HEK293 (cell line): Measurements from ENCODE around the gene EGFR.

Experiments
- CTCF ChIA-PET: fragments of 350-600 bp; formaldehyde crosslinking; extraction: SDS; loops from one replicate; lab custom pipeline; 2021; ENCODE audit warnings: antibody characterized with exemption; lab: Yijun Ruan, JAX
- POLR2A ChIA-PET: fragments of 300-600 bp; formaldehyde crosslinking; extraction: SDS; loops from one replicate; lab custom pipeline; 2020; ENCODE audit warnings: antibody characterized with exemption, inconsistent platforms; lab: Yijun Ruan, JAX
- H3K27ac ChIP-seq: fragments of 200-500 bp; sonication (Bioruptor generic); 2 replicates; pipeline ENCODE4 v1.5.1; 2014; ENCODE audit warnings: low read depth, low read length, control low read depth, inconsistent platforms; ENCODE audit errors: extremely low read depth
- H3K36me3 ChIP-seq, 2 experiments: fragments of 200-500 bp in 1 of 2; sonication (Bioruptor generic) in 1 of 2; 1 replicate in 1 of 2; 2 replicates in 1 of 2; pipeline ENCODE4 v1.5.1; 2014 to 2017; ENCODE audit warnings: inconsistent platforms in 2 of 2, low read length in 2 of 2; ENCODE audit not compliant: control insufficient read depth in 2 of 2, insufficient read depth in 1 of 2
- H3K4me1 ChIP-seq: fragments of 200-500 bp; sonication (Bioruptor generic); 2 replicates; pipeline ENCODE4 v1.5.1; 2014; ENCODE audit warnings: mild to moderate bottlenecking, low read length, inconsistent platforms; ENCODE audit not compliant: control insufficient read depth, insufficient read depth
- H3K4me3 ChIP-seq: 2 replicates; pipeline ENCODE4 v1.5.1; 2011; ENCODE audit warnings: low read depth, mild to moderate bottlenecking, control low read depth, low read length, moderate library complexity
- H3K9me3 ChIP-seq: fragments of 200-500 bp; sonication (Bioruptor generic); 2 replicates; pipeline ENCODE4 v1.5.1; 2014; ENCODE audit warnings: low read depth, low read length, inconsistent platforms; ENCODE audit not compliant: control insufficient read depth, insufficient read depth
- BCL11A ChIP-seq: fragments of 450-650 bp; formaldehyde crosslinking; IDR thresholded peaks from 2 replicates; pipeline ENCODE4 v1.5.1; 2016; ENCODE audit warnings: low read depth, missing biosample characterization, missing genetic modification characterization
- BCL11B ChIP-seq: fragments of 450-650 bp; formaldehyde crosslinking; IDR thresholded peaks from 2 replicates; pipeline ENCODE4 v1.5.1; 2016; ENCODE audit warnings: low read depth, missing biosample characterization, missing genetic modification characterization
- CTCF ChIP-seq: fragments of 450-650 bp; formaldehyde crosslinking; IDR thresholded peaks from 2 replicates; pipeline ENCODE4 v1.5.1; 2016; ENCODE audit warnings: missing biosample characterization, missing genetic modification characterization
- HOXC10 ChIP-seq: sonication (generic); formaldehyde crosslinking; IDR thresholded peaks from 2 replicates; pipeline ENCODE4 v1.8.1; 2023; ENCODE audit warnings: mild to moderate bottlenecking, missing genetic modification reagents
- MYNN ChIP-seq: fragments of 450-650 bp; formaldehyde crosslinking; IDR thresholded peaks from 2 replicates; pipeline ENCODE4 v1.5.1; 2016; ENCODE audit warnings: missing biosample characterization, missing genetic modification characterization, borderline replicate concordance
- RBAK ChIP-seq: fragments of 450-650 bp; formaldehyde crosslinking; IDR thresholded peaks from 2 replicates; pipeline ENCODE4 v1.5.1; 2016; ENCODE audit warnings: missing biosample characterization, missing genetic modification characterization
- SCRT2 ChIP-seq: fragments of 450-650 bp; formaldehyde crosslinking; IDR thresholded peaks from 2 replicates; pipeline ENCODE4 v1.5.1; 2016; ENCODE audit warnings: missing biosample characterization, missing genetic modification characterization
- ZFP69B ChIP-seq: fragments of 450-650 bp; formaldehyde crosslinking; IDR thresholded peaks from 2 replicates; pipeline ENCODE4 v1.5.1; 2016; ENCODE audit warnings: missing biosample characterization, missing genetic modification characterization
- ZNF146 ChIP-seq: fragments of 450-650 bp; formaldehyde crosslinking; IDR thresholded peaks from 2 replicates; pipeline ENCODE4 v1.5.1; 2016; ENCODE audit warnings: missing biosample characterization, missing genetic modification characterization
- ZNF157 ChIP-seq: fragments of 450-650 bp; formaldehyde crosslinking; IDR thresholded peaks from 2 replicates; pipeline ENCODE4 v1.5.1; 2016; ENCODE audit warnings: missing biosample characterization, missing genetic modification characterization
- ZNF19 ChIP-seq: fragments of 450-650 bp; formaldehyde crosslinking; IDR thresholded peaks from 2 replicates; pipeline ENCODE4; 2016; ENCODE audit warnings: missing biosample characterization, missing genetic modification characterization, low read depth
- ZNF2 ChIP-seq: fragments of 450-650 bp; formaldehyde crosslinking; IDR thresholded peaks from 2 replicates; pipeline ENCODE4 v1.5.1; 2016; ENCODE audit warnings: missing biosample characterization, missing genetic modification characterization
- ZNF202 ChIP-seq: fragments of 450-650 bp; formaldehyde crosslinking; IDR thresholded peaks from 2 replicates; pipeline ENCODE4 v1.5.1; 2016; ENCODE audit warnings: missing biosample characterization, missing genetic modification characterization, borderline replicate concordance
- ZNF211 ChIP-seq: fragments of 450-650 bp; formaldehyde crosslinking; IDR thresholded peaks from 2 replicates; pipeline ENCODE4 v1.5.1; 2016; ENCODE audit warnings: low read depth, missing biosample characterization, missing genetic modification characterization
- ZNF239 ChIP-seq: fragments of 450-650 bp; formaldehyde crosslinking; IDR thresholded peaks from 2 replicates; pipeline ENCODE4 v1.5.1; 2016; ENCODE audit warnings: missing biosample characterization, missing genetic modification characterization
- ZNF248 ChIP-seq: fragments of 450-650 bp; formaldehyde crosslinking; IDR thresholded peaks from 2 replicates; pipeline ENCODE4 v1.5.1; 2017; ENCODE audit warnings: missing biosample characterization, missing genetic modification characterization
- ZNF302 ChIP-seq: fragments of 450-650 bp; formaldehyde crosslinking; IDR thresholded peaks from 2 replicates; pipeline ENCODE4 v1.5.1; 2016; ENCODE audit warnings: missing biosample characterization, missing genetic modification characterization, low read depth
- ZNF311 ChIP-seq: fragments of 450-650 bp; formaldehyde crosslinking; IDR thresholded peaks from 2 replicates; pipeline ENCODE4 v1.5.1; 2017; ENCODE audit warnings: missing biosample characterization, missing genetic modification characterization, borderline replicate concordance
- ZNF324 ChIP-seq: fragments of 450-650 bp; formaldehyde crosslinking; IDR thresholded peaks from 2 replicates; pipeline ENCODE4 v1.5.1; 2016; ENCODE audit warnings: missing biosample characterization, missing genetic modification characterization
- ZNF350 ChIP-seq: fragments of 450-650 bp; formaldehyde crosslinking; IDR thresholded peaks from 2 replicates; pipeline ENCODE4 v1.5.0; 2017; ENCODE audit warnings: missing biosample characterization, mild to moderate bottlenecking, missing genetic modification characterization
- ZNF426 ChIP-seq: fragments of 450-650 bp; formaldehyde crosslinking; IDR thresholded peaks from 2 replicates; pipeline ENCODE4 v1.5.1; 2017; ENCODE audit warnings: missing biosample characterization, missing genetic modification characterization, mild to moderate bottlenecking, inconsistent platforms, moderate library complexity
- ZNF639 ChIP-seq: fragments of 450-650 bp; formaldehyde crosslinking; IDR thresholded peaks from 2 replicates; pipeline ENCODE4 v1.5.1; 2016; ENCODE audit warnings: missing biosample characterization, missing genetic modification characterization
- ZNF677 ChIP-seq: fragments of 450-650 bp; IDR thresholded peaks from 2 replicates; pipeline ENCODE4 v1.5.0; 2018; ENCODE audit warnings: missing biosample characterization, mild to moderate bottlenecking, missing genetic modification characterization, moderate library complexity
- ZSCAN5A ChIP-seq: fragments of 450-650 bp; formaldehyde crosslinking; IDR thresholded peaks from 2 replicates; pipeline ENCODE4 v1.5.1; 2016; ENCODE audit warnings: missing biosample characterization, missing genetic modification characterization
- TF ChIP-seq, protein P1 (sequence below): fragments of 450-650 bp; formaldehyde crosslinking; IDR thresholded peaks from 2 replicates; pipeline ENCODE4 v1.5.0; 2017; ENCODE audit warnings: missing biosample characterization, missing genetic modification characterization, borderline replicate concordance

EGFR gene

DNA sequence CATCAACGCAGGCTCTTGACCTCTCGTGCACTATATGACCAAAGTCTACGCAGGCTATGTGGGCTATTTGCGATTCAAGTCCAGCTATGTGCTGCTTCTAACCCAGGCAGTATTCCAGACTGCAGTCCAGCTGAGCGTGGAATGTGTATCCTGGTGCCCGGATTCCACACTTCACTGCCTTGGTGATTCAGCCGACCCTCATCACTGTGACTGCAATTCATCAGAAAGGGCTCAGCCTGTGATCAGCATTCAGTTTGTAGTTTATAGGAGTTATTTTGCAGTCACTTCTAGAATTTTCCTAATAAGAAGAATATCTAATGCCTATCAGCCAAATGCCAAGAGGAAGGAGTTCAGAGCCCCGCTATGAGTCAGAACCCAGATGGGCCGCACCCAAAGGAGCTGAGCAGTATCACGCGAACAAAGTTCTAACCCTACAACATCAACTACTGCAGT is 226.5 kb downstream of the EGFR start:
- CTCF ChIA-PET = interaction anchor here (0.7 to 1.9 kb wide), 4 partner anchors 10 to 472 kb away, joined by 3 to 8 read pairs (median 4); no protein-coding TSS in a partner anchor
- POLR2A ChIA-PET = no interaction called here
- TF ChIP-seq, protein P1, sequence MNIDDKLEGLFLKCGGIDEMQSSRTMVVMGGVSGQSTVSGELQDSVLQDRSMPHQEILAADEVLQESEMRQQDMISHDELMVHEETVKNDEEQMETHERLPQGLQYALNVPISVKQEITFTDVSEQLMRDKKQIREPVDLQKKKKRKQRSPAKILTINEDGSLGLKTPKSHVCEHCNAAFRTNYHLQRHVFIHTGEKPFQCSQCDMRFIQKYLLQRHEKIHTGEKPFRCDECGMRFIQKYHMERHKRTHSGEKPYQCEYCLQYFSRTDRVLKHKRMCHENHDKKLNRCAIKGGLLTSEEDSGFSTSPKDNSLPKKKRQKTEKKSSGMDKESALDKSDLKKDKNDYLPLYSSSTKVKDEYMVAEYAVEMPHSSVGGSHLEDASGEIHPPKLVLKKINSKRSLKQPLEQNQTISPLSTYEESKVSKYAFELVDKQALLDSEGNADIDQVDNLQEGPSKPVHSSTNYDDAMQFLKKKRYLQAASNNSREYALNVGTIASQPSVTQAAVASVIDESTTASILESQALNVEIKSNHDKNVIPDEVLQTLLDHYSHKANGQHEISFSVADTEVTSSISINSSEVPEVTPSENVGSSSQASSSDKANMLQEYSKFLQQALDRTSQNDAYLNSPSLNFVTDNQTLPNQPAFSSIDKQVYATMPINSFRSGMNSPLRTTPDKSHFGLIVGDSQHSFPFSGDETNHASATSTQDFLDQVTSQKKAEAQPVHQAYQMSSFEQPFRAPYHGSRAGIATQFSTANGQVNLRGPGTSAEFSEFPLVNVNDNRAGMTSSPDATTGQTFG (tag by site-specific recombination) = no peak
- TF ChIP-seq ZNF677 (no peak), ZNF302 (no peak), SCRT2 (tag by site-specific recombination) (no peak), BCL11B (tag by site-specific recombination) (no peak), ZNF19 (tag by site-specific recombination) (no peak), ZNF157 (no peak), ZSCAN5A (tag by site-specific recombination) (no peak)
- Histone ChIP-seq H3K9me3 (no peaks in the 10 kb centered on the region), H3K4me3 (no peak overlapping the region), H3K36me3 (no peaks in the 10 kb centered on the region), H3K27ac (no peak overlapping the region), H3K4me1 (no peaks in the 10 kb centered on the region)

GRCh38 chr7:55246171-55246570 is 227.4 kb downstream of the EGFR start:
- POLR2A ChIA-PET = no interaction called here
- CTCF ChIA-PET = interaction anchor here (0.7 to 1.7 kb wide), 2 partner anchors 9 to 12 kb away, joined by 4 to 9 read pairs; no protein-coding TSS in a partner anchor
- no peak overlapping the region for H3K4me3 ChIP-seq
- no peaks in the 10 kb centered on the region for H3K9me3 ChIP-seq
- no peaks in the 10 kb centered on the region for H3K36me3 ChIP-seq
- H3K27ac ChIP-seq = no peak overlapping the region
- TF ChIP-seq ZNF248 (tag by site-specific recombination) (no peak), ZNF324 (tag by site-specific recombination) (no peak), ZNF426 (tag by site-specific recombination) (no peak), ZNF350 (tag by site-specific recombination) (no peak), BCL11A (tag by site-specific recombination) (no peak), ZNF202 (tag by site-specific recombination) (no peak), RBAK (tag by site-specific recombination) (no peak)
- H3K4me1 ChIP-seq = no peaks in the 10 kb centered on the region

DNA sequence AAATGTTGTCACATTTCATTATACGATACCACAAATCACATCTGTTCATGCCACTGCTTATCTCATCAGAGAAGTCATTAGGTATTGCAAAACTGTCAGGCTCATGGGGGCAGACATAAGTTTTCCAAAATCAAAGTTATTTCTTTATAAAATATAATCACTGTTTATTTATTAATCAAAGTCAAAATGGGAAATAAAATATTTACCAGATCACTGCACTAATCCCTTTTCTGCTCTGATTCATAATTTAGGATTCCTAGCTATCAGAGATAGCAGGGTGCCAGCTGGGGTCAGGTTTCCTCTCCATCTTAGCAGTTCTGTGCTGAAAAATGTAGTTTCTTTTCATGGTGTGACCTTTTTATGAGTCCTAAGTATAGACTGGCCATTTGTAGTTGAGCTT is 228.6 kb downstream of the EGFR start:
- CTCF ChIA-PET = interaction anchor here (0.6 to 1.7 kb wide), 3 partner anchors 8 to 559 kb away, joined by 3 to 9 read pairs (median 4); no protein-coding TSS in a partner anchor
- TF ChIP-seq ZNF2 (tag by site-specific recombination) = no peak
- TF ChIP-seq ZNF639 (tag by site-specific recombination) = no peak
- no peak for TF ChIP-seq ZNF146 (tag by site-specific recombination)
- no peak for TF ChIP-seq ZNF311 (tag by site-specific recombination)
- no peak for TF ChIP-seq ZNF211 (tag by site-specific recombination)
- no peak for TF ChIP-seq HOXC10 (CRISPR knock-in tag)
- no peak for TF ChIP-seq ZFP69B (tag by site-specific recombination)
- TF ChIP-seq MYNN (tag by site-specific recombination) = no peak
- no peak for TF ChIP-seq ZNF239 (tag by site-specific recombination)
- TF ChIP-seq CTCF (tag by site-specific recombination) = no peak
- TF ChIP-seq, all 188 proteins: peak for 0
- H3K27ac ChIP-seq = no peak overlapping the region
- no peaks in the 10 kb centered on the region for H3K4me1 ChIP-seq
- no peak overlapping the region for H3K4me3 ChIP-seq
- no peaks in the 10 kb centered on the region for H3K9me3 ChIP-seq
- POLR2A ChIA-PET = no interaction called here
- H3K36me3 ChIP-seq = no peaks in the 10 kb centered on the region
